ENCODE data around the gene CBL.

Gene CBL

DNA sequence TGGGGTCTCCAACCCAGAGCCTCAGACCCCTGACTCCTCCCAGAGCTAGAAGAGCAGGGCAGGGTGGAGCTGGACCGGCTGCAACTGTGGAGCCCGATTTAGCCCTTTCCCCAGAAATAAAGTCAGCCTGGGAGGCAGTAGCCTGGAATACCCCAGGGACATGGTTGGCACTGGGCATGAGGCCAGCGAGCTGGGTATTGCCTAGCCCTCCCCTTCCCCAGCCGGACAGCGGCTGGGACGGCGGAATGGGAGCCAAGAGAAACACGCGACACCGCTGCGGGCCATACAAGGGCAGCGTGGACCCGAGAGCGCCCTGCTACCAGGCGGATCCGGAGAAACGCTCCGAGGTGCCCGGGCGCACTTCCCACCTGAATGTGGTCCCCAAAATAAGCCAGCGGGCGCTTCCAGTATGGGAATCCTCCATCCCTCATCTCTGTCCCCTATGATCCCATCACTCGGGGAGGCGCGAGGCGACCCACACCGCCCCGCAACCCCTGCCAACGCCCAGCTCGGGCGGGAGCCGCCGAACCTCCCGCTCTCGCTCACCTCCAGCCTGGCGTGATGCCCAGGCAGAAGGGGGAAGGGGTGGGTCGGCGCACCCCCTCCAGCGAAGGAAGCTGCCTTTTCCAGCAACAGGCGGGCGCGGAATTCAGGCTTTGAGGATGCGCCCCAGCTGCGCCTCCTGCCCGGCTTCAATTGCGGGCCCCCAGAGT is 110.0 kb downstream of the CBL start (continued):
- TF ChIP-seq, protein P1, sequence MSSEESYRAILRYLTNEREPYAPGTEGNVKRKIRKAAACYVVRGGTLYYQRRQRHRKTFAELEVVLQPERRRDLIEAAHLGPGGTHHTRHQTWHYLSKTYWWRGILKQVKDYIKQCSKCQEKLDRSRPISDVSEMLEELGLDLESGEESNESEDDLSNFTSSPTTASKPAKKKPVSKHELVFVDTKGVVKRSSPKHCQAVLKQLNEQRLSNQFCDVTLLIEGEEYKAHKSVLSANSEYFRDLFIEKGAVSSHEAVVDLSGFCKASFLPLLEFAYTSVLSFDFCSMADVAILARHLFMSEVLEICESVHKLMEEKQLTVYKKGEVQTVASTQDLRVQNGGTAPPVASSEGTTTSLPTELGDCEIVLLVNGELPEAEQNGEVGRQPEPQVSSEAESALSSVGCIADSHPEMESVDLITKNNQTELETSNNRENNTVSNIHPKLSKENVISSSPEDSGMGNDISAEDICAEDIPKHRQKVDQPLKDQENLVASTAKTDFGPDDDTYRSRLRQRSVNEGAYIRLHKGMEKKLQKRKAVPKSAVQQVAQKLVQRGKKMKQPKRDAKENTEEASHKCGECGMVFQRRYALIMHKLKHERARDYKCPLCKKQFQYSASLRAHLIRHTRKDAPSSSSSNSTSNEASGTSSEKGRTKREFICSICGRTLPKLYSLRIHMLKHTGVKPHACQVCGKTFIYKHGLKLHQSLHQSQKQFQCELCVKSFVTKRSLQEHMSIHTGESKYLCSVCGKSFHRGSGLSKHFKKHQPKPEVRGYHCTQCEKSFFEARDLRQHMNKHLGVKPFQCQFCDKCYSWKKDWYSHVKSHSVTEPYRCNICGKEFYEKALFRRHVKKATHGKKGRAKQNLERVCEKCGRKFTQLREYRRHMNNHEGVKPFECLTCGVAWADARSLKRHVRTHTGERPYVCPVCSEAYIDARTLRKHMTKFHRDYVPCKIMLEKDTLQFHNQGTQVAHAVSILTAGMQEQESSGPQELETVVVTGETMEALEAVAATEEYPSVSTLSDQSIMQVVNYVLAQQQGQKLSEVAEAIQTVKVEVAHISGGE (tag by site-specific recombination; conservative IDR thresholded peaks at IDR 0.05; ENCODE audit: low read depth): peak; percentile 61
- TF ChIP-seq GLIS2 (tag by site-specific recombination; IDR thresholded peaks at IDR 0.05): peak; percentile 62; the same call in 1 of the 2 replicates
- TF ChIP-seq ZNF548 (tag by site-specific recombination; IDR thresholded peaks at IDR 0.05): no peak
- TF ChIP-seq, protein P2, sequence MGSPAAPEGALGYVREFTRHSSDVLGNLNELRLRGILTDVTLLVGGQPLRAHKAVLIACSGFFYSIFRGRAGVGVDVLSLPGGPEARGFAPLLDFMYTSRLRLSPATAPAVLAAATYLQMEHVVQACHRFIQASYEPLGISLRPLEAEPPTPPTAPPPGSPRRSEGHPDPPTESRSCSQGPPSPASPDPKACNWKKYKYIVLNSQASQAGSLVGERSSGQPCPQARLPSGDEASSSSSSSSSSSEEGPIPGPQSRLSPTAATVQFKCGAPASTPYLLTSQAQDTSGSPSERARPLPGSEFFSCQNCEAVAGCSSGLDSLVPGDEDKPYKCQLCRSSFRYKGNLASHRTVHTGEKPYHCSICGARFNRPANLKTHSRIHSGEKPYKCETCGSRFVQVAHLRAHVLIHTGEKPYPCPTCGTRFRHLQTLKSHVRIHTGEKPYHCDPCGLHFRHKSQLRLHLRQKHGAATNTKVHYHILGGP (tag by site-specific recombination; IDR thresholded peaks at IDR 0.05): no peak
- 0 out of 2 replicates have a peak, but pooled peaks have one; percentile 18 for TF ChIP-seq HIC1 (tag by site-specific recombination; IDR thresholded peaks at IDR 0.05)
- TF ChIP-seq, protein P3, sequence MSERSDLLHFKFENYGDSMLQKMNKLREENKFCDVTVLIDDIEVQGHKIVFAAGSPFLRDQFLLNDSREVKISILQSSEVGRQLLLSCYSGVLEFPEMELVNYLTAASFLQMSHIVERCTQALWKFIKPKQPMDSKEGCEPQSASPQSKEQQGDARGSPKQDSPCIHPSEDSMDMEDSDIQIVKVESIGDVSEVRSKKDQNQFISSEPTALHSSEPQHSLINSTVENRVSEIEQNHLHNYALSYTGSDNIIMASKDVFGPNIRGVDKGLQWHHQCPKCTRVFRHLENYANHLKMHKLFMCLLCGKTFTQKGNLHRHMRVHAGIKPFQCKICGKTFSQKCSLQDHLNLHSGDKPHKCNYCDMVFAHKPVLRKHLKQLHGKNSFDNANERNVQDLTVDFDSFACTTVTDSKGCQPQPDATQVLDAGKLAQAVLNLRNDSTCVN (tag by site-specific recombination; optimal IDR thresholded peaks at IDR 0.05): no peak
- TF ChIP-seq, protein P4, sequence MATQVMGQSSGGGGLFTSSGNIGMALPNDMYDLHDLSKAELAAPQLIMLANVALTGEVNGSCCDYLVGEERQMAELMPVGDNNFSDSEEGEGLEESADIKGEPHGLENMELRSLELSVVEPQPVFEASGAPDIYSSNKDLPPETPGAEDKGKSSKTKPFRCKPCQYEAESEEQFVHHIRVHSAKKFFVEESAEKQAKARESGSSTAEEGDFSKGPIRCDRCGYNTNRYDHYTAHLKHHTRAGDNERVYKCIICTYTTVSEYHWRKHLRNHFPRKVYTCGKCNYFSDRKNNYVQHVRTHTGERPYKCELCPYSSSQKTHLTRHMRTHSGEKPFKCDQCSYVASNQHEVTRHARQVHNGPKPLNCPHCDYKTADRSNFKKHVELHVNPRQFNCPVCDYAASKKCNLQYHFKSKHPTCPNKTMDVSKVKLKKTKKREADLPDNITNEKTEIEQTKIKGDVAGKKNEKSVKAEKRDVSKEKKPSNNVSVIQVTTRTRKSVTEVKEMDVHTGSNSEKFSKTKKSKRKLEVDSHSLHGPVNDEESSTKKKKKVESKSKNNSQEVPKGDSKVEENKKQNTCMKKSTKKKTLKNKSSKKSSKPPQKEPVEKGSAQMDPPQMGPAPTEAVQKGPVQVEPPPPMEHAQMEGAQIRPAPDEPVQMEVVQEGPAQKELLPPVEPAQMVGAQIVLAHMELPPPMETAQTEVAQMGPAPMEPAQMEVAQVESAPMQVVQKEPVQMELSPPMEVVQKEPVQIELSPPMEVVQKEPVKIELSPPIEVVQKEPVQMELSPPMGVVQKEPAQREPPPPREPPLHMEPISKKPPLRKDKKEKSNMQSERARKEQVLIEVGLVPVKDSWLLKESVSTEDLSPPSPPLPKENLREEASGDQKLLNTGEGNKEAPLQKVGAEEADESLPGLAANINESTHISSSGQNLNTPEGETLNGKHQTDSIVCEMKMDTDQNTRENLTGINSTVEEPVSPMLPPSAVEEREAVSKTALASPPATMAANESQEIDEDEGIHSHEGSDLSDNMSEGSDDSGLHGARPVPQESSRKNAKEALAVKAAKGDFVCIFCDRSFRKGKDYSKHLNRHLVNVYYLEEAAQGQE (tag by site-specific recombination; IDR thresholded peaks at IDR 0.05): no peak
- TF ChIP-seq ZNF335 (tag by site-specific recombination; conservative IDR thresholded peaks at IDR 0.05): peak; percentile 58
- TF ChIP-seq ZNF629 (tag by site-specific recombination; IDR thresholded peaks at IDR 0.05): no peak

DNA sequence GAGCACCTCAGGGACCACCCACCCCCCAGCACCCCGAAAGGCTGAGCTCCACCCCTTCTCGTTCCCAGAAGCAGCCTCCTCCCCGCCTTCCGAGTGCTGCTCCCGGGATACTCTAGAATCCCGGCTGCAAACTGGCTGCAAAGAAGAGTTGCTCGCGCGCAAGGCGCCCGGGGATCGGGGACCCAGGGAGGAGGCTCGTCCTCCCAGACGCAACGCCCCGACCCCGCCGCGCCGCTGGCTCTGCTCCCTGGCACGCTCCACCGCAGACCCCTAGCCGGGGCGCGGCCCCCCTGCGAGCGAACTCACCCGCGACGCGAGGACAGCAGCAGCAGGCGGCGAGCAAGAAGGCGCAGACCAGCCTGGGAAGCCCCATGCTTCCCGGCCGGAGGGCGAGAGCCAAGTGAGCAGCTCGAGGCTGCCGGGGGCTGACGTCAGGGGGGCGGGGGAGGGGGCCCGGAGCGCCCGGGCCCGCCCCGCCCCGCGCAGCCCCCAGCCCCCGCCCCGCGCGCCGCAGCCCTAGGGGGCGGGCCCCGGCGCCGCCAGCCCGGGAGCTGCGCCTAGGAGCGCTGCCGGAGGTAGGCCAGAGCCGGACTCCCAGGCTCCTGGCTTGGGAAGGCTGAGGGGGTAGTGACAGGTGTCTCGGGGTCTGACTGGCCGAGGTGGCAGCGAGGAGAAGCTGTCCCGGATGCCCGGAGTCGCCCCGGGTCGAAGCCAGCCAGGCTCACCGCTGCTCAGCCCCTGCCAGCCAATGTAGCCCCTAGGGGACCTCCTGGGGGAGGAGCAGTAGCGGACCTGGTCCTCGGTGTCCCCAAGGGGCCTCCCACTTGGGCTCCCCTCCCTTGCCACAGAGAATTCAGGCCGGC is 110.8 kb downstream of the CBL start, which contains the start of gene MCAM:
Gene MCAM, minus strand, starts transcription at position 402 of the 863 bp plus-strand sequence. Its CDS starts 29 bp downstream, at position 373.
- Histone ChIP-seq H3K27ac (ENCODE audit: extremely low read depth, low read depth, low read length) (peak within 1 kb of the TSS; percentile 62; the same call in 1 of the 2 replicates), H3K4me3 (ENCODE audit: low read depth, low read length) (peak within 1 kb of the TSS; percentile 67), H3K9me3 (ENCODE audit: control insufficient read depth, insufficient read depth, low read depth, low read length) (no peaks in the 10 kb centered on the region), H3K36me3 (ENCODE audit: control insufficient read depth in 2 of 2, insufficient read depth in 1 of 2, low read length in 2 of 2) (peaks cover 0 to 22% of the 10 kb centered on the region in 2 experiments; a peak in 1 of 3 replicates), H3K4me1 (ENCODE audit: control insufficient read depth, insufficient read depth, low read length) (no peaks in the 10 kb centered on the region; the same call in 1 of the 2 replicates)
- ChIA-PET CTCF (interaction anchor here (0.6 to 15.8 kb wide), 6 partner anchors 22 to 327 kb away, joined by 3 to 151 read pairs (median 4); partner anchors contain the start of genes C1QTNF5 and CBL), POLR2A (interaction anchor here (0.5 to 4.4 kb wide), 24 partner anchors 9 to 261 kb away, joined by 3 to 35 read pairs (median 5); partner anchors contain the start of genes ABCG4, C2CD2L, CBL and DPAGT1)
- TF ChIP-seq ZNF830 (tag by site-specific recombination; IDR thresholded peaks at IDR 0.05; ENCODE audit: low read depth) (no peak), RBAK (tag by site-specific recombination; IDR thresholded peaks at IDR 0.05) (no peak), ZNF404 (tag by site-specific recombination; IDR thresholded peaks at IDR 0.05) (no peak), ZNF311 (tag by site-specific recombination; IDR thresholded peaks at IDR 0.05; ENCODE audit: borderline replicate concordance) (no peak)
- TF ChIP-seq, protein P5, sequence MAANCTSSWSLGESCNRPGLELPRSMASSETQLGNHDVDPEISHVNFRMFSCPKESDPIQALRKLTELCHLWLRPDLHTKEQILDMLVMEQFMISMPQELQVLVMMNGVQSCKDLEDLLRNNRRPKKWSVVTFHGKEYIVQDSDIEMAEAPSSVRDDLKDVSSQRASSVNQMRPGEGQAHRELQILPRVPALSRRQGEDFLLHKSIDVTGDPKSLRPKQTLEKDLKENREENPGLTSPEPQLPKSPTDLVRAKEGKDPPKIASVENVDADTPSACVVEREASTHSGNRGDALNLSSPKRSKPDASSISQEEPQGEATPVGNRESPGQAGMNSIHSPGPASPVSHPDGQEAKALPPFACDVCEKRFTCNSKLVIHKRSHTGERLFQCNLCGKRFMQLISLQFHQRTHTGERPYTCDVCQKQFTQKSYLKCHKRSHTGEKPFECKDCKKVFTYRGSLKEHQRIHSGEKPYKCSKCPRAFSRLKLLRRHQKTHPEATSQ (tag by site-specific recombination; IDR thresholded peaks at IDR 0.05): peak; percentile 39; the same call in 1 of the 2 replicates
- TF ChIP-seq, protein P6, sequence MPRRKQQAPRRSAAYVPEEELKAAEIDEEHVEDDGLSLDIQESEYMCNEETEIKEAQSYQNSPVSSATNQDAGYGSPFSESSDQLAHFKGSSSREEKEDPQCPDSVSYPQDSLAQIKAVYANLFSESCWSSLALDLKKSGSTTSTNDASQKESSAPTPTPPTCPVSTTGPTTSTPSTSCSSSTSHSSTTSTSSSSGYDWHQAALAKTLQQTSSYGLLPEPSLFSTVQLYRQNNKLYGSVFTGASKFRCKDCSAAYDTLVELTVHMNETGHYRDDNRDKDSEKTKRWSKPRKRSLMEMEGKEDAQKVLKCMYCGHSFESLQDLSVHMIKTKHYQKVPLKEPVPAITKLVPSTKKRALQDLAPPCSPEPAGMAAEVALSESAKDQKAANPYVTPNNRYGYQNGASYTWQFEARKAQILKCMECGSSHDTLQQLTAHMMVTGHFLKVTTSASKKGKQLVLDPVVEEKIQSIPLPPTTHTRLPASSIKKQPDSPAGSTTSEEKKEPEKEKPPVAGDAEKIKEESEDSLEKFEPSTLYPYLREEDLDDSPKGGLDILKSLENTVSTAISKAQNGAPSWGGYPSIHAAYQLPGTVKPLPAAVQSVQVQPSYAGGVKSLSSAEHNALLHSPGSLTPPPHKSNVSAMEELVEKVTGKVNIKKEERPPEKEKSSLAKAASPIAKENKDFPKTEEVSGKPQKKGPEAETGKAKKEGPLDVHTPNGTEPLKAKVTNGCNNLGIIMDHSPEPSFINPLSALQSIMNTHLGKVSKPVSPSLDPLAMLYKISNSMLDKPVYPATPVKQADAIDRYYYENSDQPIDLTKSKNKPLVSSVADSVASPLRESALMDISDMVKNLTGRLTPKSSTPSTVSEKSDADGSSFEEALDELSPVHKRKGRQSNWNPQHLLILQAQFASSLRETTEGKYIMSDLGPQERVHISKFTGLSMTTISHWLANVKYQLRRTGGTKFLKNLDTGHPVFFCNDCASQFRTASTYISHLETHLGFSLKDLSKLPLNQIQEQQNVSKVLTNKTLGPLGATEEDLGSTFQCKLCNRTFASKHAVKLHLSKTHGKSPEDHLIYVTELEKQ (tag by site-specific recombination; IDR thresholded peaks at IDR 0.05; ENCODE audit: borderline replicate concordance): no peak
